ENCODE results near the gene MYH7. TPM values are rescaled to one million over a fixed set of nuclear protein-coding genes. Genes with fewer than 3 reads are reported as not detected.

MYH7 gene
- total and polyA plus RNA-seq, 8 donors, result 0.19 to 6.3 (median 0.40) TPM

- no peak for FAIRE-seq
- DNase-seq, result no peak
- no peak overlapping the region for H3K27ac ChIP-seq
- ATAC-seq, result no peak
- intact Hi-C loops (cut with DNase I), result no loop called here
- H3K4me3 ChIP-seq, result no peak overlapping the region
- WGBS, 2 donors, result 69 to 93% methylated on average over 3 of the region's 3 CpGs
- H3K36me3 ChIP-seq, result no peaks in the 10 kb centered on the region
- no peak for TF ChIP-seq CTCF (IDR thresholded peaks at IDR 0.05)
- no peaks in the 10 kb centered on the region for H3K27me3 ChIP-seq
- H3K4me1 ChIP-seq, result peaks cover 0 to 4% (median 0%) of the 10 kb centered on the region in 3 donors
- no peaks in the 10 kb centered on the region for H3K9me3 ChIP-seq
Observed at GRCh38 chr14:23414254-23414653, 21.2 kb downstream of the MYH7 start.

- Histone ChIP-seq H3K9me3 (no peaks in the 10 kb centered on the region), H3K27me3 (no peaks in the 10 kb centered on the region), H3K27ac (no peak overlapping the region), H3K4me1 (peaks cover 0 to 4% (median 0%) of the 10 kb centered on the region in 3 donors), H3K4me3 (no peak overlapping the region), H3K36me3 (no peaks in the 10 kb centered on the region)
- DNase-seq (no peak), FAIRE-seq (no peak), ATAC-seq (no peak)
- no peak for TF ChIP-seq CTCF (IDR thresholded peaks at IDR 0.05)
- WGBS, 2 donors, result 88 to 95% methylated on average over 16 of the region's 16 CpGs
- intact Hi-C loops (cut with DNase I), result no loop called here
Observed at GRCh38 chr14:23413681-23414080, 21.8 kb downstream of the MYH7 start.

- no peak for ATAC-seq
- Histone ChIP-seq H3K27me3 (no peaks in the 10 kb centered on the region), H3K36me3 (no peaks in the 10 kb centered on the region), H3K27ac (no peak overlapping the region), H3K9me3 (no peaks in the 10 kb centered on the region), H3K4me3 (no peak overlapping the region), H3K4me1 (peaks cover 0 to 4% (median 0%) of the 10 kb centered on the region in 3 donors)
- TF ChIP-seq CTCF (IDR thresholded peaks at IDR 0.05), result no peak
- no peak for FAIRE-seq
- intact Hi-C loops (cut with DNase I), result no loop called here
- DNase-seq, result no peak
- 83 to 87% methylated on average over 14 of the region's 14 CpGs for WGBS, 2 donors
Observed at GRCh38 chr14:23411563-23412525, 23.6 kb downstream of the MYH7 start.

GRCh38 chr14:23409966-23410635, 25.4 kb downstream of the MYH7 start:
- intact Hi-C loops (cut with DNase I), result no loop called here
- H3K27ac ChIP-seq, result no peak overlapping the region
- FAIRE-seq (no peak), DNase-seq (no peak), ATAC-seq (no peak)
- no peaks in the 10 kb centered on the region for H3K36me3 ChIP-seq
- no peak overlapping the region for H3K4me3 ChIP-seq
- H3K27me3 ChIP-seq, result no peaks in the 10 kb centered on the region
- peaks cover 0 to 2% (median 0%) of the 10 kb centered on the region in 3 donors for H3K4me1 ChIP-seq
- H3K9me3 ChIP-seq, result no peaks in the 10 kb centered on the region
- 71 to 78% methylated on average over 13 to 14 of the region's 14 CpGs for WGBS, 2 donors
- no peak for TF ChIP-seq CTCF (IDR thresholded peaks at IDR 0.05)
